ENCODE results near the gene VHLL. TPM values are rescaled to one million over a fixed set of nuclear protein-coding genes. Genes with fewer than 3 reads are reported as not detected.
A peak's percentile ranks its signal among the peaks of the same experiment; 100 is the strongest.

The VHLL gene
- total and polyA plus RNA-seq, 2 experiments from 2014 or later, result not detected

GRCh38 chr1:156320560-156320959 is 21.5 kb upstream of the VHLL start:
- H3K4me2 ChIP-seq, result no peak overlapping the region
- no peaks in the 10 kb centered on the region for H3K9me3 ChIP-seq (ENCODE audit: low read depth)
- no peak overlapping the region for H3K27ac ChIP-seq
- peaks cover 9% of the 10 kb centered on the region for H3K79me2 ChIP-seq
- H3K27me3 ChIP-seq, result no peaks in the 10 kb centered on the region
- H3K4me1 ChIP-seq (ENCODE audit: insufficient read depth), result no peaks in the 10 kb centered on the region
- H2AFZ ChIP-seq, result no peak overlapping the region
- TF ChIP-seq EZH2phosphoT487 (IDR thresholded peaks at IDR 0.05; ENCODE audit: low read depth, severe bottlenecking, unreplicated experiment) (no peak), CTCF (IDR thresholded peaks at IDR 0.05; ENCODE audit: poor library complexity) (no peak), EZH2 (IDR thresholded peaks at IDR 0.05; ENCODE audit: borderline replicate concordance) (no peak)
- H3K36me3 ChIP-seq (replicated peaks; ENCODE audit: insufficient read depth, low read depth), result peaks cover 5% of the 10 kb centered on the region
- DNase-seq (ENCODE audit: low spot score), result no peak
- H3K4me3 ChIP-seq, result no peak overlapping the region
- WGBS (ENCODE audit: low lambda C conversion rate, missing lambda C conversion rate), result 91% methylated on average over 3 of the region's 3 CpGs
- no peaks in the 10 kb centered on the region for H3K9me2 ChIP-seq (replicated peaks; ENCODE audit: insufficient read depth)
- H4K20me1 ChIP-seq (ENCODE audit: insufficient read depth, poor library complexity, severe bottlenecking), result no peaks in the 10 kb centered on the region

GRCh38 chr1:156319664-156320063 is 20.6 kb upstream of the VHLL start:
- Histone ChIP-seq H3K4me1 (ENCODE audit: insufficient read depth) (no peaks in the 10 kb centered on the region), H3K4me2 (no peak overlapping the region), H3K36me3 (replicated peaks; ENCODE audit: insufficient read depth, low read depth) (peaks cover 5% of the 10 kb centered on the region), H2AFZ (no peak overlapping the region), H3K27ac (no peak overlapping the region), H3K27me3 (no peaks in the 10 kb centered on the region), H3K79me2 (peaks cover 9% of the 10 kb centered on the region), H4K20me1 (ENCODE audit: insufficient read depth, poor library complexity, severe bottlenecking) (no peaks in the 10 kb centered on the region), H3K4me3 (no peak overlapping the region), H3K9me3 (ENCODE audit: low read depth) (no peaks in the 10 kb centered on the region), H3K9me2 (replicated peaks; ENCODE audit: insufficient read depth) (no peaks in the 10 kb centered on the region)
- no peak for TF ChIP-seq EZH2 (IDR thresholded peaks at IDR 0.05; ENCODE audit: borderline replicate concordance)
- TF ChIP-seq EZH2phosphoT487 (IDR thresholded peaks at IDR 0.05; ENCODE audit: low read depth, severe bottlenecking, unreplicated experiment), result no peak
- peak; percentile 69 for TF ChIP-seq CTCF (IDR thresholded peaks at IDR 0.05; ENCODE audit: poor library complexity)
- DNase-seq (ENCODE audit: low spot score), result peak; percentile 26
- WGBS (ENCODE audit: low lambda C conversion rate, missing lambda C conversion rate), result 100% methylated on average over 1 of the region's 1 CpG

GRCh38 chr1:156316909-156317308 is 17.8 kb upstream of the VHLL start:
- Histone ChIP-seq H2AFZ (no peak overlapping the region), H3K79me2 (peaks cover 9% of the 10 kb centered on the region), H4K20me1 (ENCODE audit: insufficient read depth, poor library complexity, severe bottlenecking) (no peaks in the 10 kb centered on the region), H3K4me1 (ENCODE audit: insufficient read depth) (no peaks in the 10 kb centered on the region), H3K36me3 (replicated peaks; ENCODE audit: insufficient read depth, low read depth) (peaks cover 5% of the 10 kb centered on the region), H3K9me3 (ENCODE audit: low read depth) (no peaks in the 10 kb centered on the region), H3K27ac (no peak overlapping the region), H3K27me3 (no peaks in the 10 kb centered on the region), H3K4me2 (no peak overlapping the region), H3K9me2 (replicated peaks; ENCODE audit: insufficient read depth) (no peaks in the 10 kb centered on the region), H3K4me3 (no peak overlapping the region)
- TF ChIP-seq EZH2phosphoT487 (IDR thresholded peaks at IDR 0.05; ENCODE audit: low read depth, severe bottlenecking, unreplicated experiment) (no peak), EZH2 (IDR thresholded peaks at IDR 0.05; ENCODE audit: borderline replicate concordance) (no peak), CTCF (IDR thresholded peaks at IDR 0.05; ENCODE audit: poor library complexity) (no peak)
- no peak for DNase-seq (ENCODE audit: low spot score)
- whole genome bisulfite sequencing (ENCODE audit: low lambda C conversion rate, missing lambda C conversion rate), result 97% methylated on average over 7 of the region's 7 CpGs

DNA sequence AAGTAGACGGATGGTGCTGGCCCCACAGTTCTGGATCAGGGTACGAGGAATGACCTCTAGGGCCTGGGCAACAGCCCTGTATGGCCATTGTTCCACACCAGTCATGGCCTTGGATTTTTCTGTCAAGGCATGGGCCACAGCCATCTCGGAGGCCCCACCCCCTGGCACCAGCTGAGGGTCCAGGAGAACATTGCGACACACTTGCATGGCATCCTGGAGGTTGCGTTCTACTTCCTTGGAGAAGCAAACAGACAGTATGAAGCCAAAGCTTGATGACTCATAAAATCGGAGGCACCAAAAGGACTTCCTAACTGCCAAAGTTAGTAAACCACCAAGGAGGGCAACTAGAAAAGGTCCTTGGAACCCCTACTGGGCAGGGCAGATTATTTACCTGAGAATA is 11.9 kb upstream of the VHLL start:
- WGBS (ENCODE audit: low lambda C conversion rate, missing lambda C conversion rate), result 96% methylated on average over 6 of the region's 6 CpGs
- H3K79me2 ChIP-seq, result no peaks in the 10 kb centered on the region

More for the DNA sequence above, 11.9 kb upstream of the VHLL start:
- Histone ChIP-seq H2AFZ (no peak overlapping the region), H3K9me3 (ENCODE audit: low read depth) (no peaks in the 10 kb centered on the region), H3K9me2 (replicated peaks; ENCODE audit: insufficient read depth) (no peaks in the 10 kb centered on the region), H3K27ac (no peak overlapping the region), H3K27me3 (no peaks in the 10 kb centered on the region), H3K4me1 (ENCODE audit: insufficient read depth) (no peaks in the 10 kb centered on the region), H3K4me2 (no peak overlapping the region), H3K4me3 (no peak overlapping the region), H3K36me3 (replicated peaks; ENCODE audit: insufficient read depth, low read depth) (no peaks in the 10 kb centered on the region), H4K20me1 (ENCODE audit: insufficient read depth, poor library complexity, severe bottlenecking) (no peaks in the 10 kb centered on the region)
- no peak for DNase-seq (ENCODE audit: low spot score)
- no peak for TF ChIP-seq EZH2phosphoT487 (IDR thresholded peaks at IDR 0.05; ENCODE audit: low read depth, severe bottlenecking, unreplicated experiment)
- no peak for TF ChIP-seq EZH2 (IDR thresholded peaks at IDR 0.05; ENCODE audit: borderline replicate concordance)
- TF ChIP-seq CTCF (IDR thresholded peaks at IDR 0.05; ENCODE audit: poor library complexity), result no peak
